ENCODE measurements around the gene MBP.

Gene MBP

DNA sequence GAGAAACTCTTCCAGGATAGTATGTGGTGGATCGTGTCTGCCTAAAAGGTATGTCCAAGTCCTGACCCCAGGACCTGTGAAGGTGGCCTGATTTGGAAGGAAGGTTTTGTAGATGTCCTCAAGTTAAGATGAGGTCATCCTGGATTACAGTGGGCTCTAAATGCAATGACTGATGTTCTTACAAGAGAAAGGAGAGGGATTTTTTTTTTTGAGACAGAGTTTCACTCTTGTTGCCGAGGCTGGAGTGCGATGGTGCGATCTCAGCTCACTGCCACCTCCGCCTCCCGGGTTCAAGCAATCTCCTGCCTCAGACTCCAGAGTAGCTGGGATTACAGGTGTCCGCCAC lies 19.9 kb downstream of the MBP start:
- no peak for DNase-seq

DNA sequence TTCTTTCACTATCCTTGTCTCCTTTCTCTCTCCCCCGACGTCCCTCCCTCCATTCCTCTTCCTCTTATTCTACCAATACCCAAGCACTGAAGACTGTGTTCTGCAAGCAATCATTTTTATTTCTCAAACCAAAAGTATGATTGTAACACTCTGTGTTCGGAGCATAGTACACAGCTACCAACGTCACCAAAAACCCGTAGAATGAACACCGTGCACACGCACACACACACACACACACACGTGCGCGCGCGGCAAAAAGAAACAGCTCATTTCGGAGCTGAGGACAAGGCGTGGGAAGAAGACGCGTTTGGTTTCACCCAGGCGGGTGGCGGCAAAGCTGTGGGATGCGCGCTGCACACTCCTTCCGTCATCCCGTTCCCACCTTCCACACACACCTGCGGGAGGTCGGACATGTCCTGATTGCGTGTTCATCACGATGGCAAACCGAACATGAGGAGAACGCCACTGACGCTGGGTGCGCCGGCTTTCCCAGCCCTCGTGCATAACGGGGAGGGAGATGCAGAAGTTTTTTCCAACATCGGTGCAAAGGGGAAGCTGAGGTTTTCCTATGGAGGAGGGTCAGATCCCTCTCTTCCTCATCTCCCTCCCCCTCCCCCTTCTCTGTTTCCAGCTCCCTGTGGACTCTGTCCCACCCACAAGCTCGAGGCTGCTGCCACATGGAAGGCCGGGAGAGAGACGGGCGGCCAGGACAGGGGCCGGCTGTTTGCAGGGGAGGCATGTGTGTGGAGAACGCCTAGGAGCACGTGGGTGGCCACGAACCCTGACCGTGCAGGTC lies 20.4 kb downstream of the MBP start:
- DNase-seq = no peak

DNA sequence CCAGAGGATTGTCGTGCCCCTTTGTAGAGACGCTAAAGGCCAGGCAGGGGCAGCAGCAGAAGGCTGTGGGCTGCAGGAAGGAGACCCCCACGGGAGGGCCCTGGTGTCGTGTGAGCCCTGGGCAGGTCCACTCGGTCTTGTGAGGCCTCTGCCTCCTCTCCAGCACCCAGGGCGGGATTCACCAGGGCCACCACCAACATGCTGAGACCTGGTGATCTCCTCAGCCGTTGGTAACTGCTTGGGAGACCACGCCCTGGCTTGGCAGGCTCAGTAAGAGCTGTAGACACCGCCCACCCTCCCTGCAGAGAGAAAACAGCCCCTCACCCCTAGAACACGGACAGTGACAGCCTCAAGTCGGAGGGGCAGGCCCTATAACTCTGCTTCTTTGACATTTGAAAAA lies 21.1 kb downstream of the MBP start:
- DNase-seq = no peak

DNA sequence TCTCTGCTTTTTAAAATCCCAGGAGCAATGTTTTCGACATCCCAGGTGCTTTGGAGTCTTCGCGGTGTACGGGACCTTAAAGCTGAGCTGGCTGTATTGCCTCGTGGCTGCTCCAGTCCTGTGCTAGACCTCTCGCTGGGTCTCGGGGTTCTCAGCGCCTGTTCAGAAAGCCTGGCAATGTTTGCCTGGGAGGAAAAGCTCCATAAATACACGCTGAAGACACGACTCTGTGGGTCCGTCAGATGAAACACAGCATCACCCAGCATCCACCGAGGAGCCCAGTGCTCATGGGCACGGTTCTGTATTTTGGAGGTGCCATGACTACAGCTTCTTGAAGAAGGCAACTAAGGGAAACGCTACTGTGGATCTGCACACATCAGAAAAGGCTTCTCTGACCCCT lies 21.6 kb downstream of the MBP start:
- no peak for DNase-seq

DNA sequence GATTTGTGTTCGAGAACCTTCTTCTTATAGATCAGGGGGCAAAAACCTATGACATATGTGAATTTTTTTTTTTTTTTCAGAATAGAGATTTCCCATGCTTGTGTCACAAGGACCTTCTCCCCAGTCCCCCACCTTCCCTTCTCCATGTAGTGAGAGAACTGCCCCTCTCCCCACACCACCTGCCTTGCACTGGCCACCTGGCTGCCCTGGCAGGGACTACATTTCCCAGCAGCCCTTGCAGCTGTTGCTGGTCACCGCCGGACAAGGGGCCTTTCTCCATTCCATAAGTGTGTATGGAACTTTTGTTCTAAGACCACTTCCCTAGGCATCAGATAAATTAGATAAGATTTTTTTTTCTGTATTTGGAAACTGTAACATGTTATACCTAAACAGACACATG lies 22.2 kb downstream of the MBP start:
- DNase-seq = no peak

DNA sequence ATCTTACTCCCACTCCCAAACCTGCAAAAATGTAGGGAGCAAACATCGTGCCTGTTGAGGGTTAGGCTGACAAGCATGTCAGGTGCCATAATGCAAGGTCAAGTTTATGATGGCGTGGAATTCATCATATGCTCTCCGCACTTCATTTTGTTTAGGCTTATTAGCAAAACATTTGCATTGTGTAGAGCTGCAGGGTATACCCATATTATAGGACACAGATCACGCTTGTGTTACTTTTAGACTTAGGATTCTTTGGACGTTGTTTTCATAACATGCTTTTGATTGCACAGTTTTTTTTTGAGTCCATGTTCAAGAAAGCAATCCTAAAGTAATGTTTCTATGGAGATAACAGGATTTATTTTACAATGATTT lies 22.9 kb downstream of the MBP start:
- DNase-seq = no peak

DNA sequence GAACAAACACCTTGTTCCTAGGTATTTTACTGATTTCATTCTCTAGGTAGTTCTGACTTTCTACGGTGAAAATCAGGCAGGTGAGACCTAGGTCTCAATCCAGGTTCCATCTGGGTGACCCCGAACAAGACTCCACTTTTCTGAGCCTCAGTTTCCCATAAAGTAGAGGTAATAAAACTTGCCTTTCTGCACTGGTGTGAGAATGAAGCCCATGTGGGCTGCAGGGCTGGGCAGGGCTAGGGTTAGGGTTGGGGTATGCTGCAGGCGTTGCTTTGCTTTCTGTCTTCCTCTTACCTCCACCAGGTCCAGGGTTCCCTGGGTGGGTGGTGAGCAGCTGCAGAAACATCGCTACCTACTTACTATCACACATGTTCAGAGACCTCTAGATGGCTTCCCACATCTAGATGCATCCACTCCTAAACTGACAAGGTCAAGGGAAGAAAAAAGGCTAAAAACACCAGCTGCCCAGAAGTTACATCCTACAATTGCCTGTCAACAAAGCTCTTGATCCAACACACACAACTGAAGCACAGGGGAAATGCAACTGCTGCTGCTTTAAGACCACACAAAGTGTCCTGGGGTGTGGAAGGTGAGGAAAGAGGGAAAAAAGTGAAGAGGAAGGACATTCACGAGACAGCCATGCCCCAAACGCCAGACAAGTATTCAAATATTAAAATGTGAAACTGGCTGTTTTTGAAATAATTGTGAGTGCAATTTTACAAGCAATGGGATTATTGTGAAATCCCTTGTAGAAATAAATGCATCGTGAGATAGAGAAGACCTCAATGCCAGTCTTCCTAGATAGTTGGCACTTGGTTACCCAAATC lies 23.5 kb downstream of the MBP start:
- no peak for DNase-seq

DNA sequence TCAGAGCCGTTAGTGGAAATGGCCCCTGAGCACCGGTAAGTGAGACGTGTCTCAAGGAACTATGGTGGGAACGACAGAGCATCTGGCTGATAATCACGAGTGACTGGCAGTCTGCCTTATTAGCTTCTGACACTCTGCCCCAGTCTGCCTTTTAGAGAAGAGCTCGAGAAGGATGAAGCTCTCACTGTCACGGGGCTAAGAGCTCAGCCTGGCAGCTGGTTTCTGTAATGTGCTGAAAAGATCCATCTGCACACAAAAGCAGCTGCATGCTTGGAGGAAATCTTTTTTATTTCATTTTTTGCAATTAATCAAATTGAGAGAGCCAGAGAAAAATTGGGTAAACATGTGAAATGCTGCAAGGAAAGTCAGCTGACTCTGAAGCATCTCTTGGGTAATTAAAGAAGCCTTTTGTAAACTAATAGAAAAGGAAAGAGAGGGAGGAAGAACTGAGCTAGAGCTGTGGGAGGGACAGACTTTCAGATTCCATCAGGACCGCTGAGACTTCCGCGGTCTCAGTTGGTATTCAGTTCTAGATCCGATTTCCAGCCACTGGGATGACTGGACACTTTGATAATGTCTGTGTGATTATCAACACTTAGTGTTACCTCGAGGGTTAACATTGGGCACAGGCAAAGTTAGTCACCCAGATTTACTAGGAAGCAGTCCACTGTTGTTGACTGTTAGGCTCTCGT lies 24.4 kb downstream of the MBP start:
- no peak for DNase-seq

DNA sequence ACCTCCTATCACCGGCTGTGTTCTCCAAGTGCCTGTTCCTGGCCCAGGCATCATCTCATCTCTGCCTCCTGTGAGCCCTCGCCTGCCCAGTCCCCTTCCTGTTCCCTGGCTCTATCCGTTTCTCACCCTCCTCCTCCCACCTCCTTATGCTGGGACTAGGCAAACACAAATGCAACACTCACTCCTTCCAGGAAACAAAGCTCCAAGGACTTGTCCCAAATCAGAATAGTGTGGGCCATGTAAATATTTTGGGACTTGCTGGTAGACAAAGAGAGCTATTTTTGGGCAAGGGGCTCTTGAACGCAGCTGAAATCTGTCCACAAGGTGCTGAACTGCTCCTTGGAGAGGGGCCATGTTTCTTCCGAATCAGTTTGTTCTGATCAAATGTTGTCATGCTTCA lies 25.3 kb downstream of the MBP start:
- no peak for DNase-seq

DNA sequence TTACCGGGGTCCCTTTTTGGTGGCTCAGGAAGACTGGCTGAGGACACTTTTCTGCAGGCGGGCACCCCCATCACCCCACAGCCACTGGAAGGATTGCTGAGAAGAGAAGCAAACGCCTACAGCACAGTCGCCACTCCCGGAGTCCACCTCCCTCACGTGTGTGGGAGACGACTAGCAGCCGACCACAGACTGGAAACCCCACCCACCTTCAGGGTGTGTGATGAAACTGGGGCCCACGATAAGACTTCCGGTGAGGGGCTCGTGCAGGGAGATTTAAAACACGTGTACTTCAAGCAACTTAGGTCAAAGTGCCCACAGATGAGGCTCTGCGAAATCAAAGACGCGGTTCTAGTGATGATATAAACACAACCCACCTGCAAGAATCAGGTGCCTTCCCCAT lies 26.3 kb downstream of the MBP start:
- peak; percentile 88 for DNase-seq

DNA sequence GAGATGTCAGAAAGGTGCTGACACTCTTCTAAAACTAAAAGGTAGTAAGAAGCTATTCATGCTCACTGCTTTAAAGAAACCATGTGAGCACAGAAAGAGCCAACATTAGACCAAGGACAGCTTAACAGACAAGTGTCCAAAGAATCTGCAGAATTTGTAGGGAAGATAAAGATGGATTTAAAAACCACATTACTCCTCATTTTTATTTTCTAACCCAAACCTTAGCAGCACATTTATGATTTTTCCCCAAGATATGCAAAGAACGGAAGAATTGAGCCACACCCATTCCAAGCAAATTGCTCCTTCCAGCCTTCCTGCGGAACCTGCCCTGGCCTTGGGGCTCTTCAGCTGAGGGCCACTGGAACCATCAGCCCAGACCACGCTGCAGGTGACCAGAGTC lies 26.9 kb downstream of the MBP start:
- DNase-seq = no peak

DNA sequence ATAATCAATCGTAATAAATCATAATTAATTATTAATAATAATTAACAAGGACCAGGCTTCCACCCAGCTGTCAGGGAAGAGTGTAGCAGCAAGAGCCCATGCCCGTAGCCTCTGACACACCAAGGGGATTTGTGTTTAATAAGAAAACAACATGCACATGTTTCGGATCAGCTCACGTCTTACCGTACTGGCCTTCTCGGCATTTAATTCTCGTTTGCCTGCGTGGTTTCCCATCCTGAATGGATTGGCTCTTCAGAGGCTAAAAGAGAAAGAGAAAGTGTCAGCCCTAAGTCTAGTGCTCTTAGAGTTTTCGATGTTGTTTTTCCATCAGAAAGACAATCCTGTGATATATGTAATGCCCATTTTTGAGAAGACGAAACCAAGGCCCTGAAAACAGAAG lies 27.6 kb downstream of the MBP start:
- DNase-seq = peak; percentile 56

DNA sequence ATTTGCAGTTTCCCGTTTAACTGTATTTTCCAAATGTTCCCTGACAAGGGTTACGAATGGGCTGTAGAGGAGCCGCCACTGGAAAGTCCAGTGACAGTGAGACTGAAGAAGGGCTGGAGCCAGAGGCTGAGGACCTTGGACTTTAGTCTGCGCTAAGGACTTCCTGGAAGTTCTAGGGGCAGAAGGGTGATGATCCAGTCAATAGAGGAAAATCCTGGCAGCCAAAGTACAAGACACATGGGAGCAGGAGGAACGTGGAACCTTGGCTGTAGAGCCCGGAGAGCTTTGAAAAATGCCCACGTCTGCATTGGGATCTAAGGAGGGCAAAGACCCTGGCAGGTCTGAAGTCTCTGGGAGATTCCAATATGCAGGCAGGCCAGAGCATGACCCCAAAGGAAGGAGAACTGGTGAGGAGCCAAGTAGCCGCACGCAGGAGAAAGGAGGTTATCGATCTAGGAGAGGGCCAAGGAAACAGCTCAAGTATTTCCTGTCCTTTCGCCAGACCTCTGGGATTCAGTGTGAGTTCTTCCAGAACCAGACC lies 28.5 kb downstream of the MBP start:
- no peak for DNase-seq

DNA sequence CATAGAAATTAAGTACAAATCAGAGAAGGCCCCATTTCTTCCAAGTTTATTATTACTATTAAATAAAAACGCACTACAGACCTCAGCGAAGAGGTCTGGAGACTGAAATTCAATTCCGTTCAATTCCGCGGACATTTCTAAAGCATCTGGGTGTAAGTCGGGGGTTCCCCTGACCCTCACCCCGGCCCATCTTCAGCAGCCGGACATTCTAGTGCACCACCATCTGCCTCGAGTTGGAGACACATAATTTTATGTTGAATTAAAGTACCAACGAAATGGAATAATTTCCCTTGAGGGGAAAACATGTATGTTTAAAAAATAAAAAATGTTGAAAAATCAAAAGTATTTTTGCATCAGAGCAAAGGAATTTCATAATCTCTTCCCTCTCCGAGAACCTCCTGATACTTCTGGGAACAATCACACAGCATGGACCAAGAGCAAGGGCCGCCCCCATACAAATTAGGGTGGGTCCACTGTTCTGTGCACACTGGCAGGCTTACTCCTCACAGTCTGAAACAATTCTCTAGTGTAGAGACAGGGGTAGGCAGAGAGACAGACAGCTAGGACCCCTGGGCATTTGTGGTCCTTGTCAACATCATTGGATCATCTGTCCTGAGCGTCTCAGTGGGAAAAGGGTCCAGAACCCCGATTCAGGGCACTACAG lies 29.3 kb downstream of the MBP start:
- no peak for DNase-seq

DNA sequence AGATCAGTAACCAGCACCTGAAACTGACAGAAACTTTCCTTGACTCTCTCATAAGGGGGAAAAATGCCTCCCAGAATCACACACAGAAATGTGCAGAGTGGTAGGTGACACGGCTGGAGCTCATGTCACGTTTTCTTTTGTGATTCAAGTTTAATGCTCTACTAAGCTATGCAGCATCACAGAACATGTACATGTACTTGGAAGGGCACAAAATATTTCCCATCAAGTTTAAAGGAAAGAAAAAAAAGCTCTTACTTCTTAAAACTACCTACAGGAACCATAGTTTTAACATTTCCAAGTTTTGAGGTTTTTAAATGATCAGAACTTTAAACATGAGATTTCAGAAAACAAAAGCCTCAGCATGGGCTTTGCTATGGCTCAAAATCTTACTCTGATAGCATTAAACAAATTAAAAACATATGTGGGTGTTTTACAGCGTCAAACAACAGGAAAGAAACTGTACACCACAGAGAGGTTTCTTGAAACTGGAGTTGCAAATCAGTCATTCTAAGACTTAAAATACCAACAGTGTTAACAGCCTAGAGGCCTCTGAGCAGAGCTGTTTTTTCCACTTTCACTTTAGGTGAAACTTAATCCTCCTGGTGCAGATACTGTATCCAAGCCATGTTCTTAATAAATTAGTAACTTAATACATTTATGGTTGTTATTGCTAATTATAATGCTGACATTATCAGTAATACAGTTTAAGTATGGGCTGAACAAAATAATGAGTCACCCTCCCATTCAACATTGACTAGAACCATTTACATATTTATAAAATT lies 30.1 kb downstream of the MBP start:
- peak; percentile 71 for DNase-seq

DNA sequence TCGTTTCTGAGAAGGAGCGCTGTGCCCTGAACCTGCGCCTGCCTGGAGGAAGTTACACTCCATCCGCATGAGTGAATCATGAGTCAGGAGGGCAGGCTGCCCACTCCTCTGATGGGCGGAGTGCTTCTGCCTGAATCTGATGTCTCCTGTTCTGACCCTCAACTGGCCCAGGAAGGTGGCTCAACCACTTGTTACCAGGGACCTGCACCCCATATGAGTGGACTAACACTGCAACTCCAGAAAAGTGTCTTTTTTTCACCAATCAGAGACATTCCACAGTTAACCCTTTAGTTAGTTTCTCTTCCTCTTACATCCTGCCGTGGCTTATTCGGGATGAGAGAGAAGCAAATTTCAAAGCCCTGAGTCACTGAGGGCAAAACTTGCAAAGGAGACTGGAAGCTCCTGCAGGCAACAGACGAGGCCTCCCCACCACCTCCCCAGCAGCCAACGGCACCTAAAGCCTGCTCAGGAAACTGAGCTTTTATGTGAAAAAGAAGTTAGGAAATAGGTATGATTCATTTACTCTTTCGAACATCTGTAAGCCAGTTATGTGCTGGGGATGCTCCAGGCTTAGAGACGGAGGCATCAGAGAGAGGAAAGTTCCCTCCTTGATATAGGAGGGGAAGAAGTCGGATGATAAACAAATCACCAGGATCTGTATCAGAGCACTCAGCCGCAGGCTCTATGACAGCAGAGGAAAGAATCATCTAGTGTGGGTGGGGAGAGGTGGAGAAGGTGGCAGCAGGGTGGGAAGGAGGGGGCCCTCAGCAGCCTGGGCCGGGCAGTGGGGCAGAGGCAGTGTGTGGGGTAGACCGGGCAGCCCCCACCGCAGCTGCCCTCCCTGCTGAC lies 30.9 kb downstream of the MBP start:
- peak; percentile 55 for DNase-seq

DNA sequence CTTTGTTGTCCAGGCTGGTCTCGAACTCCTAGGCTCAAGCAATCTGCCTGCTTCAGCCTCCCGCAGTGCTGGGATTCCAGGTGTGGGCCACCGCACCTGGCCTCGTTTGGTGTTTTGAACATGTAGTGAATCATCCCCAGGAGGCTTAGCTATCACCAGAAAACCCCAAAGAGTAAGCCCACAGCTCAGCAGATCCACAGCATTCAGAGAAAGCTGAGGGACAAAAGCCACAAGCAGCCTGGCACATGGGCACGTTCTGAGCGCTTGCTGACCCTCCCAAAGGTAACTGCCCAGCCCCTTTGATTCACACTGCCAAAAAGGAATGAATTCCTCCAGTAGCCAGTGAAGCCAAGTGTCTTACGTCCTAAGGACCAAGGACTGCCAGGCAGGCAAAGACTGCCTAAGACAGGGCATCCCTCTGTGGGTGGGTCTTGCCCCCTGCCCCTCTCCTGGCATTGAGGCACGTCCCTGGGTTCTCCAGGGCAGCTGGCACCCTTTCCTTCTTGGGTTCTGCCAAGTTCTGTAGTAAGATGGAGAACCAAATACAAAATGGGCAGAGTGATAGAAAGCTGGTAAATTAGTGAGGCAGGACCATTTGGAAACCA lies 31.7 kb downstream of the MBP start:
- DNase-seq = peak; percentile 38

DNA sequence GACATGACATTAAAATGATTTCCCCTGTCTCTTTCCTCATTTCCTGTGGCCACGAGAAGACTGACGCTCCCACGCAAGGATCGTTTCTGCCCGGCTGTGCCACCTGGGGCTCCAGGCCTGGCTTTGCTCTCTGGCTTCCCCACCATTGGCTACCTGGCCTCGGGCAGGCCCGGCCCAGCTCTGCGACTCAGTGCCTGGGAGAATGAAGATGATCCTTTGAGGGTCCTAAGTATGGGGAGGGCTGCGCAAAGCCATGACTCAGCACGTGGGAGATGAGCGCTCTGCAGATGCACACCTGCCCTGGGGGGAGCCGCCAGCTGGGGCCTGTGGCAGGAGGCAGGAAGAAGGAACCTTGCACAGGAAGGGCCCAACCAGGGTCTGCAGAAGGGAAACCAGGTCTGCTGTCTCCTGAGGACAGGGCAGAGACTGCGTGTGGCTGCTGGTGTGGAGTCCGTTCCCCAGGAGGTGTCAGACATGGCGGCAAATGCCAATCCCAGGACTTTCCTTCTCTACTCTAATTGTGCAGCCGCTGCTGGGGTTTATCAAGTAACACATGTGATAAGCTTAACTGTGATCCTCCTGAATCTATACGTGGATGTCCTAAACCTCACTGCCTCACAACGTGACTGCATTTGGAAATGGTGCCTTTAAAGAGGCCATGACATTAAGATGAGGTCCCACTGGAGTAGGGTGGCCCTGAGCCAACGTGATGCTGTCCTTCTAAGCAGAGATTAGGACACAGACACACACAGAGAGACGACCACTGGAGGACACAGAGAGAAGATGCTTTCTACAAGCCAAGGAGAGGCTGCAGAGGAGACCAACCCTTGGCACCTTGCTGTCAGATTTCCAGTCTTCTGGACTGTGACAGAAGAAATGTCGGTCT lies 32.9 kb downstream of the MBP start:
- DNase-seq = peak; percentile 57

DNA sequence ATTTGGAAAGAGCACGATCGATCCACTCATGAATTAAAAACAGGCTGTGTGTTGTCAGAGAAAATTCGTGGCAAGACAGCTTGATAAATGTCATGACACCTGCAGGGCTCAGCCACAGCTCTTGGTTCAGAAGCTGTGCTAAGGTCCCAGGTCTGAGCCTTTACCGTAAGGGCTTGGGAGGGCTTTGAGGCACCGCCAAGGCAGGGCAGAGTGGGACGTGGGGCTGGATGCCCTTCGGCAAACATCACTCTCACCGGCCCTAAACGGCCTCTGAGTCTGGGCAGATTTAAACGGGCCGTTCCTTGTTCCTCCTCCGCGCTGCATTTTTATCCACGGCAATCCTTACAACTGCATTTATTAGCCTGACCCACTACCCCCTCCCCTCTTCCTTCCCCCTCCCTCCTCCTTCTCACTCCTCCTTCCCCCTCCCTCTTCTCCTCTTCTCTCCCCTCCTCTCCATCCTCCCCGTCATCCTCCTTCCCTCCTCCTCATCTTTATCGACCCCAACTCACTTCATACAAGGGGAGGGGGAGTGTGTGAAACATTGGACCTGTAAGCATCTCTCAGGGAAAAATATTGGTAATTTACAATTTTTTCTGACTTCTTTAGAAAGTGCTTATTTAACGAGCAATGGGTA lies 33.9 kb downstream of the MBP start:
- DNase-seq = no peak
